CD14-positive monocyte (primary cell): Measurements from ENCODE around the gene GRM8. TPM values are rescaled to one million over a fixed set of nuclear protein-coding genes. Genes with fewer than 3 reads are reported as not detected.

Experiments
- DNase-seq, 3 donors: peaks; one replicate each; pipeline ENCODE4 v3.0.0-alpha.2; 2011 to 2022
- H2AFZ ChIP-seq: 2 replicates; pipeline ENCODE4 v1.6.0; 2012; ENCODE audit warnings: mild to moderate bottlenecking, low read depth, low read length, inconsistent platforms; ENCODE audit not compliant: insufficient read depth, poor library complexity, severe bottlenecking
- H3K27ac ChIP-seq, 2 donors: 1 replicate in 1 of 2; 2 replicates in 1 of 2; pipeline ENCODE4 v1.5.1; 2012 to 2013; ENCODE audit warnings: low read length in 2 of 2, control low read depth in 1 of 2, inconsistent platforms in 1 of 2, low read depth in 1 of 2, mild to moderate bottlenecking in 1 of 2
- H3K27me3 ChIP-seq, 2 donors: one replicate each; pipeline versions ENCODE4 v1.6.0 to v1.6.1; 2011 to 2013; ENCODE audit warnings: low read length in 2 of 2; ENCODE audit not compliant: control insufficient read depth in 2 of 2, insufficient read depth in 2 of 2
- H3K36me3 ChIP-seq, 2 donors: replicated peaks in 1 of 2; 1 replicate in 1 of 2; 2 replicates in 1 of 2; pipeline versions ENCODE4 v1.5.1 to v1.6.1; 2012 to 2013; ENCODE audit warnings: low read length in 2 of 2, control low read depth in 1 of 2, inconsistent platforms in 1 of 2, mild to moderate bottlenecking in 1 of 2; ENCODE audit not compliant: insufficient read depth in 2 of 2, control insufficient read depth in 1 of 2
- H3K4me1 ChIP-seq, 2 donors: 1 replicate in 1 of 2; 2 replicates in 1 of 2; pipeline versions ENCODE4 v1.5.1 to v1.6.1; 2012 to 2013; ENCODE audit warnings: low read length in 2 of 2, control low read depth in 1 of 2, inconsistent platforms in 1 of 2, mild to moderate bottlenecking in 1 of 2, moderate library complexity in 1 of 2; ENCODE audit not compliant: insufficient read depth in 2 of 2, control insufficient read depth in 1 of 2
- H3K4me2 ChIP-seq: replicated peaks from 2 replicates; pipeline ENCODE3; 2012; ENCODE audit warnings: low read length, moderate library complexity, mild to moderate bottlenecking; ENCODE audit not compliant: poor library complexity, severe bottlenecking; ENCODE audit errors: extremely low read depth
- H3K4me3 ChIP-seq, 3 experiments: fragments of 200-600 bp in 1 of 3; sonication (generic) in 1 of 3; replicated peaks in 1 of 3; 1 replicate in 2 of 3; 2 replicates in 1 of 3; pipeline ENCODE4 v1.5.1; 2011 to 2013; ENCODE audit warnings: low read length in 3 of 3, mild to moderate bottlenecking in 3 of 3, control low read depth in 2 of 3, low read depth in 2 of 3, inconsistent platforms in 1 of 3, moderate library complexity in 1 of 3
- H3K79me2 ChIP-seq: 2 replicates; pipeline ENCODE4 v1.6.0; 2012; ENCODE audit warnings: mild to moderate bottlenecking, control low read depth, inconsistent platforms, low read length, moderate library complexity; ENCODE audit not compliant: insufficient read depth
- H3K9ac ChIP-seq: 2 replicates; pipeline ENCODE4 v1.6.0; 2017; ENCODE audit warnings: low read length, mild to moderate bottlenecking; ENCODE audit not compliant: insufficient read depth, poor library complexity, severe bottlenecking
- H3K9me3 ChIP-seq, 2 donors: replicated peaks in 1 of 2; 1 replicate in 1 of 2; 2 replicates in 1 of 2; pipeline versions ENCODE4 v1.5.1 to v1.6.1; 2012 to 2013; ENCODE audit warnings: low read length in 2 of 2, control low read depth in 1 of 2; ENCODE audit not compliant: control insufficient read depth in 1 of 2, insufficient read depth in 1 of 2
- H4K20me1 ChIP-seq: 2 replicates; pipeline ENCODE4 v1.6.0; 2012; ENCODE audit warnings: mild to moderate bottlenecking, low read length, control low read depth, moderate library complexity; ENCODE audit not compliant: insufficient read depth
- H3K27ac Mint-ChIP-seq, 7 donors: one replicate each; pipeline ENCODE4 v1.8.0; 2020; ENCODE audit warnings: mild to moderate bottlenecking in 7 of 7, mixed read lengths in 7 of 7, moderate library complexity in 6 of 7, inconsistent platforms in 2 of 7
- H3K27me3 Mint-ChIP-seq, 3 donors: one replicate each; pipeline ENCODE4 v1.8.0; 2021 to 2022; ENCODE audit warnings: low read depth in 3 of 3, mild to moderate bottlenecking in 3 of 3, mixed read lengths in 3 of 3, moderate library complexity in 3 of 3, inconsistent platforms in 1 of 3
- H3K36me3 Mint-ChIP-seq, 2 donors: one replicate each; pipeline ENCODE4 v1.8.0; 2020; ENCODE audit warnings: mixed read lengths in 2 of 2, inconsistent platforms in 1 of 2, mild to moderate bottlenecking in 1 of 2
- H3K4me1 Mint-ChIP-seq: one replicate; pipeline ENCODE4 v1.8.0; 2020; ENCODE audit warnings: mild to moderate bottlenecking, mixed read lengths
- H3K4me3 Mint-ChIP-seq, 2 donors: one replicate each; pipeline ENCODE4 v1.8.0; 2020; ENCODE audit warnings: mild to moderate bottlenecking in 2 of 2, mixed read lengths in 2 of 2, moderate library complexity in 1 of 2
- H3K9me3 Mint-ChIP-seq, 7 donors: one replicate each; pipeline ENCODE4 v1.8.0; 2020 to 2022; ENCODE audit warnings: mixed read lengths in 7 of 7, mild to moderate bottlenecking in 6 of 7, moderate library complexity in 6 of 7, inconsistent platforms in 2 of 7
- CTCF ChIP-seq: fragments of 200-600 bp; IDR thresholded peaks from one replicate; pipeline ENCODE4 v1.8.0; 2022; ENCODE audit warnings: antibody characterized with exemption, mild to moderate bottlenecking
- WGBS: methylation state at CpG from one replicate; pipeline ENCODE4 v1.1.5; 2013; ENCODE audit warnings: missing lambda C conversion rate; ENCODE audit not compliant: insufficient coverage; 5-methylcytosine and 5-hydroxymethylcytosine counted together
- intact Hi-C, 2 donors: fragments of 100-400 bp; cut with micrococcal nuclease; formaldehyde crosslinking; loops; one replicate each; pipeline versions ENCODE4 v1.15.0 to v1.15.1; 2023
- polyA plus RNA-seq, 3 donors: library from polyadenylated mRNA; depleted of rRNA in 1 of 3; unstranded in 2 of 3; stranded (reverse) in 1 of 3; fragments of 300-500 nt in 2 of 3; fragments of >200 nt in 1 of 3; fragmentation: Illumina TruSeq in 2 of 3; gene quantifications; 1 replicate in 2 of 3; 2 replicates in 1 of 3; pipeline ENCODE4 v1.2.3, GENCODE V29; 2012 to 2021

The GRM8 gene
- polyA plus RNA-seq, 3 donors = not detected

GRCh38 chr7:126778101-126778500 is 474.6 kb downstream of the GRM8 start:
- H4K20me1 ChIP-seq = no peaks in the 10 kb centered on the region
- no peak overlapping the region for H3K4me3 ChIP-seq
- H3K4me1 ChIP-seq = no peaks in the 10 kb centered on the region
- no CpG with 5 or more reads among the region's 1 CpG for WGBS
- Mint-ChIP-seq H3K9me3 (peaks cover 0 to 2% (median 0%) of the 10 kb centered on the region in 7 donors), H3K4me1 (no peaks in the 10 kb centered on the region), H3K27me3 (no peaks in the 10 kb centered on the region), H3K4me3 (no peak overlapping the region), H3K27ac (no peak overlapping the region), H3K36me3 (no peaks in the 10 kb centered on the region)
- H2AFZ ChIP-seq = no peak overlapping the region
- H3K27me3 ChIP-seq = no peaks in the 10 kb centered on the region
- no peaks in the 10 kb centered on the region for H3K36me3 ChIP-seq
- H3K9ac ChIP-seq = no peak overlapping the region
- no peak overlapping the region for H3K27ac ChIP-seq
- DNase-seq = no peak
- TF ChIP-seq CTCF = no peak
- no peaks in the 10 kb centered on the region for H3K9me3 ChIP-seq
- no peak overlapping the region for H3K4me2 ChIP-seq
- H3K79me2 ChIP-seq = no peaks in the 10 kb centered on the region
- intact Hi-C loops = no loop called here

DNA sequence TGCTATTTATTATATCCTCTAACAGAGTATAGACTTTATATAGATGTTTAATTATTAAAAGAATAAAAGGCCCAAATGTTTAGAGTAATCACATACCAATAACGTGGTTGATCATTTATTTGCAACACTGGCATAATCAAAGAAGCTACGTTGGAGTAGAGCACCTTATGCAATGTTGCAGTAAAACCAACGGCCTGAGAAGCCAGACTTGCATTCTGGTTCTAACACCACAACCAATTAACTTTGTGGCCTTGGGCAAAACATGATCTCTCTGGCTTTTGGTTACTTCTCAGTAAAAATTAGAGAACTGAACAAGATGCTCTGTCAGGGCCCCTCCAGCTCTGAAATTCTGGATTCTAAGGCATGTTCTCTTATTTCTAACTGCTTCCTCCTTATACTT is 476.2 kb downstream of the GRM8 start:
- Histone ChIP-seq H3K27ac (no peak overlapping the region), H3K9me3 (no peaks in the 10 kb centered on the region), H3K27me3 (no peaks in the 10 kb centered on the region), H2AFZ (no peak overlapping the region), H3K4me1 (no peaks in the 10 kb centered on the region), H3K79me2 (no peaks in the 10 kb centered on the region), H3K9ac (no peak overlapping the region), H3K36me3 (no peaks in the 10 kb centered on the region), H3K4me3 (no peak overlapping the region), H4K20me1 (no peaks in the 10 kb centered on the region), H3K4me2 (no peak overlapping the region)
- Mint-ChIP-seq H3K36me3 (no peaks in the 10 kb centered on the region), H3K4me3 (no peak overlapping the region), H3K9me3 (peaks cover 0 to 3% (median 0%) of the 10 kb centered on the region in 7 donors), H3K4me1 (no peaks in the 10 kb centered on the region), H3K27me3 (no peaks in the 10 kb centered on the region), H3K27ac (no peak overlapping the region)
- no peak for TF ChIP-seq CTCF
- no peak for DNase-seq
- 67% methylated on average over 2 of the region's 3 CpGs for WGBS
- intact Hi-C loops = no loop called here
